Tibial artery (tissue), 4 donors: ENCODE measurements around the gene WDR5.

Experiments
- DNase-seq, 2 donors: peaks; one replicate each; pipeline ENCODE4 v3.0.0-alpha.2; 2019
- H3K27ac ChIP-seq, 2 donors: fragments of 200-600 bp; sonication (generic) in 1 of 2; 1 replicate in 1 of 2; 2 replicates in 1 of 2; pipeline ENCODE4 v1.5.1; 2018 to 2019; ENCODE audit warnings: mild to moderate bottlenecking in 1 of 2
- H3K27me3 ChIP-seq, 2 donors: fragments of 200-600 bp; sonication (generic) in 1 of 2; one replicate each; pipeline versions ENCODE4 v1.5.1 to v1.6.0; 2016 to 2019
- H3K36me3 ChIP-seq, 3 donors: fragments of 200-600 bp; sonication (generic) in 2 of 3; one replicate each; pipeline ENCODE4 v1.5.1; 2016 to 2019; ENCODE audit warnings: mild to moderate bottlenecking in 2 of 3
- H3K4me1 ChIP-seq, 4 donors: fragments of 200-600 bp; sonication (generic) in 2 of 4; 1 replicate in 3 of 4; 2 replicates in 1 of 4; pipeline ENCODE4 v1.5.1; 2016 to 2019
- H3K4me3 ChIP-seq, 2 donors: fragments of 200-600 bp; sonication (generic) in 1 of 2; 1 replicate in 1 of 2; 2 replicates in 1 of 2; pipeline ENCODE4 v1.5.1; 2018 to 2019; ENCODE audit warnings: mild to moderate bottlenecking in 2 of 2
- H3K9me3 ChIP-seq, 3 donors: fragments of 200-600 bp; sonication (generic) in 1 of 3; one replicate each; pipeline ENCODE4 v1.5.1; 2016 to 2019
- intact Hi-C: fragments of 100-400 bp; cut with DNase I; formaldehyde crosslinking; loops from one replicate; pipeline ENCODE4 v1.15.0; 2023; ENCODE audit warnings: low total_unique reads
- TF ChIP-seq, protein P1 (sequence below), 2 experiments: fragments of 200-600 bp in 1 of 2; fragments of 450-650 bp in 1 of 2; IDR thresholded peaks; one replicate each; pipeline ENCODE4 v1.5.1; 2017 to 2019; ENCODE audit warnings: antibody characterized with exemption in 2 of 2, mild to moderate bottlenecking in 1 of 2, moderate library complexity in 1 of 2

Gene WDR5

DNA sequence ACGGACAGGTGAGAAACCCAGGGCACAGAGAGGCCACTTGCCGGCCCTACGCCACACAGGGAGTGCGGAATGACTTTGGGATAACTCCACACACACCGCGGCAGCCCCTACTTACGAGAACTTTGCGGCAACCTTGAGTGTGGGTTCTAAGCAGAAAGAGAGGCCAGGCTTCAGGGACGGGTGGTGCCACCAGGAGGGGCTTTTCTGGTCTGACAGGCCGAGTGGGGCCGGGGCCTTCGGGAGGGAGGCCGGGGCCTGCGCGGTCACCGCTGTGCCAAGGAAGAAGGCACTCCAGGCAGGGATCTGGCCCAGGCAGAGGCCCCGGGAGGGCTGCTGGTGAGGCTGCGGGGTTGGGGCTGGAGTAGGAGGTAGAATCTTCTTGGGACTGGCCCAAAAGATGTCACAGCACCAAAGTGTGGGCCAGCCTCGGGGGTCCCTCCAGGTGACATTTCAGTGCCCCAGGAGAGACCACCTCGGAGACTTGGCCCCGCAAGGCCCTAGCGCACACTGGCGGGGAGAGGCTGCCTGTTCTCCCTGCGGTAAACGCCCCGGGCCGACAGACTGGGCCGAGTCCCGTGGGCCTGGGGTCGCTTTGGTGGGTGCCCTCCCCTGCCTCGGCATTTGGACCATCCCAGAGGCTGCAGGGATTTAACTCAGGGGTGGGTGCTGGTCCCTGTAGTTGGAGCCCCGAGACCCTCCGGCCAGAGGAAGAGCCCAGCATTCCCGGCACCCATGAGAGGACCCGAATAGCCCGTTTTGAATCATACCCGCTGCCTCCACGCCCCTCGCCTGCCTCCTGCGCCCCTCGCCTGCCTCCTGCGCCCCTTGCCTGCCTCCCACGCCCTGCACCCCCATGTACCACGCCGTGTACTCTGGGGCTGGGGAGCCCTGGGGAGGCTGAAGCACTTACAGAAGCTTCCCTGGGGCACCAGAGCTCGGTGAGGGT lies 37.5 kb downstream of the WDR5 start:
- Histone ChIP-seq H3K27me3 (peaks cover 0 to 18% of the 10 kb centered on the region in 2 donors), H3K27ac (no peak overlapping the region), H3K9me3 (no peaks in the 10 kb centered on the region), H3K4me3 (no peak overlapping the region), H3K36me3 (no peaks in the 10 kb centered on the region), H3K4me1 (peaks cover 0 to 35% (median 12%) of the 10 kb centered on the region in 4 donors)
- TF ChIP-seq, protein P1, sequence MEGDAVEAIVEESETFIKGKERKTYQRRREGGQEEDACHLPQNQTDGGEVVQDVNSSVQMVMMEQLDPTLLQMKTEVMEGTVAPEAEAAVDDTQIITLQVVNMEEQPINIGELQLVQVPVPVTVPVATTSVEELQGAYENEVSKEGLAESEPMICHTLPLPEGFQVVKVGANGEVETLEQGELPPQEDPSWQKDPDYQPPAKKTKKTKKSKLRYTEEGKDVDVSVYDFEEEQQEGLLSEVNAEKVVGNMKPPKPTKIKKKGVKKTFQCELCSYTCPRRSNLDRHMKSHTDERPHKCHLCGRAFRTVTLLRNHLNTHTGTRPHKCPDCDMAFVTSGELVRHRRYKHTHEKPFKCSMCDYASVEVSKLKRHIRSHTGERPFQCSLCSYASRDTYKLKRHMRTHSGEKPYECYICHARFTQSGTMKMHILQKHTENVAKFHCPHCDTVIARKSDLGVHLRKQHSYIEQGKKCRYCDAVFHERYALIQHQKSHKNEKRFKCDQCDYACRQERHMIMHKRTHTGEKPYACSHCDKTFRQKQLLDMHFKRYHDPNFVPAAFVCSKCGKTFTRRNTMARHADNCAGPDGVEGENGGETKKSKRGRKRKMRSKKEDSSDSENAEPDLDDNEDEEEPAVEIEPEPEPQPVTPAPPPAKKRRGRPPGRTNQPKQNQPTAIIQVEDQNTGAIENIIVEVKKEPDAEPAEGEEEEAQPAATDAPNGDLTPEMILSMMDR (IDR thresholded peaks at IDR 0.05), result no peak
- intact Hi-C loops, result loop anchor here (10.0 kb wide), 1 partner anchor 471 kb away; the partner anchor contains the start of gene COL5A1
- no peak for DNase-seq

DNA sequence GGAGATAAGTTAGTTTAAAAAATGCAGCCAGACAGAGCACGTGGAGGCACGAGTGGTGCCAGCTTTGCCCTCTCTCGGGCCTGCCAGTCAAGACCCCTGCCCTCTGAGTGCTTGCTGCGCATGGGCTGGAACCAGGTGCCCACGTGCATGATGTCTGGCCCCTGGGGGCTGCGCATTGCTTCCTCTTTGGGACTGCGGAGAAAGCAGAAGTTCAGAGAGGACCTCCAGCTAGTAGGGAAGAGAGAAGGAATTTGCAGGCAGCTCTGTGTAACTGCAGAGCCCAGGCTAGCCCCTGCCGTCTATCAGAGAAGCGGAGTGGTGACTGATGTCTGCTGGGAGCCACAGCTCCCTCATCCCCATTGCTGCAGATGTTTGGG lies 38.2 kb downstream of the WDR5 start:
- peaks cover 0 to 42% (median 19%) of the 10 kb centered on the region in 4 donors for H3K4me1 ChIP-seq
- peaks cover 0 to 18% of the 10 kb centered on the region in 2 donors for H3K27me3 ChIP-seq
- no peak overlapping the region for H3K4me3 ChIP-seq
- H3K27ac ChIP-seq, result no peak overlapping the region
- H3K36me3 ChIP-seq, result no peaks in the 10 kb centered on the region
- DNase-seq, result no peak
- no peaks in the 10 kb centered on the region for H3K9me3 ChIP-seq
- TF ChIP-seq, protein P1 (IDR thresholded peaks at IDR 0.05), result no peak
- intact Hi-C loops, result loop anchor here (10.0 kb wide), 1 partner anchor 471 kb away; the partner anchor contains the start of gene COL5A1

DNA sequence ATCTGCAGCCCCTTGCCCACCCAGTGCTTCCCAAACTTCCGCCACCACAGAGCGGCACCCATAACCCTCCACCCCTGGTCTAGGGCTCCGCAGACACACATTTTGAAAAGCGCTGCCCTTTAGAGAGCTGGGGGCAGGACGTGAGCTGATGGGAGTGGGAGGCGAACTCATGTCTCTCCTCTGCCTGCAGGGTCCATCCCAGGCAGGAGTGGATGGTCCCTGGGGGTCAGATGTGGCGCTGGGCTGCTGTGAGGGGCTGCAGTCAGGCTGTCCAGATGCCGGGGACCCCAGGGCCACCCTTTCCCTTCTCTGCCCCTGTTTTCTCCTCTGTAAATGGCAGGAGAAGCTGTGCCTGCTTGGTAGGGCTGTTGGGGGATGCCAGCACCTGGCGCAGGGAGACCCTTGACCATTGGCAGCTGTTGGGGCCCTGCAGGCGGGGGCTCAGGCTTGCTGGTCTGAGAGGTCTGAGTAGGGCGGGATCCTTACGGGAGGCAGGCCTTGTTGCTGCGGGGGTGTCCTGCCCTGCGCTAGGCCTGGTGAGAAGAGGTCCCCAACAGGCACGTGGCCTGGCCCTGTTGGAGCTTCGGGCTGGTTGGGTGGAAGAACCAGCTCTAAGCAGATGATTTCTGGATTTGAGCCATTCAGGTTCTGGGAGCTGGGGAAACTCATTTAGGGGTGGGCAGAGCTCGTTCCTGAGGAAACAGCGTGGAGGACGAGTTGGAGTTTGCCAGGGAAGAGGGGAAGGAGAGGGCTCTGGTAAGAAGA lies 38.8 kb downstream of the WDR5 start:
- intact Hi-C loops, result loop anchor here (10.0 kb wide), 1 partner anchor 470 kb away; the partner anchor contains the start of gene COL5A1
- no peak for DNase-seq
- no peak overlapping the region for H3K4me3 ChIP-seq
- H3K36me3 ChIP-seq, result no peaks in the 10 kb centered on the region
- peaks cover 0 to 23% of the 10 kb centered on the region in 2 donors for H3K27me3 ChIP-seq
- H3K9me3 ChIP-seq, result no peaks in the 10 kb centered on the region
- peaks cover 0 to 48% (median 22%) of the 10 kb centered on the region in 4 donors for H3K4me1 ChIP-seq
- TF ChIP-seq, protein P1 (IDR thresholded peaks at IDR 0.05), result no peak
- H3K27ac ChIP-seq, result no peak overlapping the region

DNA sequence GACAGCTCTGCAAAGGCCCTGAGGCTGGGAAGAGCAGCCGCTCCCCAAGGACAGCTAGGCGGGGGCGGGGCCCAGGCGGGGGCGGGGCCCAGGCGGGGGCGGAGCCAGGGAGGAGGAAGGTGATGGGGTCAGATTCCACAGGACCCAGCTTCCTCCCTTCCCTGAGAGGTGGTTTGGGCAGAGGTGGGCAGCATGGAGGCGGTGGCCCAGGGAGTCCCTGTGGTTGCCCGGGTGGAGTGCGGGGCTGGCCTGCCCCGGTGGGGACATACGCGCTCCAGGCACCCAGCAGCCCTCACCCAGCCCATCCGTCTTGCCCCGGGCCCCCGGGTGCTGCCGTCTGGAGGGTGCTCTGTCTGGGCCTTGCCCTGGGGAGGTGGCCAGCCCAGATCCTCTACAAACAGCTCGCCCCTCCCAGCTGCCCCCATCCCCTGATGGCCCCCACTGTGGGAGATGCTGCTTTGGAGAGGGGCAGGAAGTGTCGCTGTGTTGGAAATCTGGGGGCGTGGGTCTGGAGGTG lies 39.5 kb downstream of the WDR5 start:
- TF ChIP-seq, protein P1 (IDR thresholded peaks at IDR 0.05), result no peak
- Histone ChIP-seq H3K4me3 (no peak overlapping the region), H3K27me3 (peaks cover 0 to 24% of the 10 kb centered on the region in 2 donors), H3K36me3 (no peaks in the 10 kb centered on the region), H3K27ac (no peak overlapping the region), H3K9me3 (no peaks in the 10 kb centered on the region), H3K4me1 (peaks cover 0 to 48% (median 22%) of the 10 kb centered on the region in 4 donors)
- no peak for DNase-seq
- intact Hi-C loops, result loop anchor here (10.0 kb wide), 1 partner anchor 469 kb away; the partner anchor contains the start of gene COL5A1
